ENCODE data around the gene PABPN1.

The PABPN1 gene

GRCh38 chr14:23327947-23328744, 6.9 kb downstream of the PABPN1 start:
- peak; percentile 70 for DNase-seq

- DNase-seq: no peak
Observed at GRCh38 chr14:23335623-23336022, 14.4 kb downstream of the PABPN1 start.

- no peak for DNase-seq
Observed at GRCh38 chr14:23339506-23340268, 18.4 kb downstream of the PABPN1 start.

GRCh38 chr14:23344481-23344880, 23.2 kb downstream of the PABPN1 start:
- DNase-seq: no peak

- no peak for DNase-seq
Observed at GRCh38 chr14:23345987-23346692, 24.9 kb downstream of the PABPN1 start.

- DNase-seq: no peak
Observed at GRCh38 chr14:23346693-23347405, 25.6 kb downstream of the PABPN1 start.

GRCh38 chr14:23347406-23348296, 26.4 kb downstream of the PABPN1 start:
- no peak for DNase-seq

- no peak for DNase-seq
Observed at GRCh38 chr14:23348297-23348655, 27.0 kb downstream of the PABPN1 start.

- no peak for DNase-seq
Observed at GRCh38 chr14:23349156-23349845, 28.0 kb downstream of the PABPN1 start.

GRCh38 chr14:23351681-23352505, 30.6 kb downstream of the PABPN1 start:
- DNase-seq: no peak

- no peak for DNase-seq
Observed at GRCh38 chr14:23352506-23353432, 31.5 kb downstream of the PABPN1 start, which contains the start of gene SLC22A17. SLC22A17 (minus strand) TSS chr14:23352887.

- no peak for DNase-seq
Observed at GRCh38 chr14:23353433-23353780, 32.1 kb downstream of the PABPN1 start.

- no peak for DNase-seq
Observed at GRCh38 chr14:23354990-23355389, 33.7 kb downstream of the PABPN1 start.

- no peak for DNase-seq
Observed at GRCh38 chr14:23355871-23356435, 34.7 kb downstream of the PABPN1 start.

GRCh38 chr14:23356662-23357061, 35.4 kb downstream of the PABPN1 start:
- DNase-seq: no peak

GRCh38 chr14:23357261-23357660, 36.0 kb downstream of the PABPN1 start:
- no peak for DNase-seq

GRCh38 chr14:23358042-23358441, 36.8 kb downstream of the PABPN1 start:
- DNase-seq: no peak

GRCh38 chr14:23358553-23359166, 37.4 kb downstream of the PABPN1 start:
- no peak for DNase-seq

Data from MV-4-11 (cell line).